Measurements from ENCODE around the gene CMC2.

- no peak for TF ChIP-seq CTCF (IDR thresholded peaks at IDR 0.05)
- no peak for TF ChIP-seq POLR2AphosphoS5 (IDR thresholded peaks at IDR 0.05)
These were observed 38.1 kb downstream of the CMC2 start for GRCh38 chr16:80968386-80969113.

Measured in breast epithelium (tissue), 3 donors.